Mucosa of rectum (tissue), 2 donors: ENCODE results near the gene MTUS2.
"Not testable (repeated sequence)": the region's sequence is repeated elsewhere in the genome, so short reads cannot be mapped to it uniquely, and the experiment has no call there.

Source experiments
- H3K27ac ChIP-seq, 2 donors: one replicate each; pipeline ENCODE4 v1.7.0; 2013; ENCODE audit warnings: inconsistent platforms in 2 of 2, low read depth in 2 of 2, low read length in 2 of 2
- H3K27me3 ChIP-seq, 2 donors: one replicate each; pipeline ENCODE4 v1.7.0; 2013; ENCODE audit warnings: low read length in 2 of 2; ENCODE audit not compliant: control insufficient read depth in 2 of 2, insufficient read depth in 2 of 2
- H3K36me3 ChIP-seq, 2 donors: one replicate each; pipeline ENCODE4 v1.7.0; 2013; ENCODE audit warnings: low read length in 2 of 2; ENCODE audit not compliant: control insufficient read depth in 2 of 2, insufficient read depth in 2 of 2
- H3K4me1 ChIP-seq, 2 donors: one replicate each; pipeline ENCODE4 v1.7.0; 2013; ENCODE audit warnings: low read length in 2 of 2, mild to moderate bottlenecking in 1 of 2; ENCODE audit not compliant: control insufficient read depth in 2 of 2, insufficient read depth in 2 of 2
- H3K4me3 ChIP-seq, 2 donors: one replicate each; pipeline ENCODE4 v1.7.0; 2013; ENCODE audit warnings: low read length in 2 of 2
- H3K9ac ChIP-seq, 2 donors: one replicate each; pipeline ENCODE4 v1.7.0; 2013; ENCODE audit warnings: low read length in 2 of 2, low read depth in 1 of 2, mild to moderate bottlenecking in 1 of 2
- H3K9me3 ChIP-seq, 2 donors: one replicate each; pipeline ENCODE4 v1.7.0; 2013; ENCODE audit warnings: low read length in 2 of 2; ENCODE audit not compliant: control insufficient read depth in 2 of 2
- donor health status: healthy.
- donor health status: Normal muscosa, but diverticular disease.

The MTUS2 gene

GRCh38 chr13:29187584-29187983, 367.4 kb downstream of the MTUS2 start:
- H3K9ac ChIP-seq: no peak overlapping the region
- H3K4me1 ChIP-seq: no peaks in the 10 kb centered on the region
- H3K36me3 ChIP-seq: no peaks in the 10 kb centered on the region
- no peaks in the 10 kb centered on the region for H3K27me3 ChIP-seq
- H3K4me3 ChIP-seq: no peak overlapping the region
- peaks cover 0 to 4% of the 10 kb centered on the region in 2 donors for H3K9me3 ChIP-seq
- H3K27ac ChIP-seq: no peak overlapping the region

GRCh38 chr13:29190298-29190697, 370.2 kb downstream of the MTUS2 start:
- Histone ChIP-seq H3K27ac (no peak overlapping the region), H3K4me1 (no peaks in the 10 kb centered on the region), H3K9ac (no peak overlapping the region), H3K36me3 (no peaks in the 10 kb centered on the region), H3K9me3 (peaks cover 0 to 4% of the 10 kb centered on the region in 2 donors), H3K27me3 (no peaks in the 10 kb centered on the region), H3K4me3 (no peak overlapping the region)

- H3K9me3 ChIP-seq: peaks cover 0 to 4% of the 10 kb centered on the region in 2 donors
- H3K27ac ChIP-seq: no peak overlapping the region
- no peak overlapping the region for H3K4me3 ChIP-seq
- no peak overlapping the region for H3K9ac ChIP-seq
- H3K4me1 ChIP-seq: no peaks in the 10 kb centered on the region
- no peaks in the 10 kb centered on the region for H3K36me3 ChIP-seq
- H3K27me3 ChIP-seq: no peaks in the 10 kb centered on the region
Measured at GRCh38 chr13:29193083-29193482, 372.9 kb downstream of the MTUS2 start.

- Histone ChIP-seq H3K4me1 (no peaks in the 10 kb centered on the region), H3K27me3 (no peaks in the 10 kb centered on the region), H3K27ac (no peak overlapping the region), H3K9me3 (peaks cover 0 to 4% of the 10 kb centered on the region in 2 donors), H3K9ac (no peak overlapping the region), H3K36me3 (no peaks in the 10 kb centered on the region), H3K4me3 (no peak overlapping the region)
Measured at GRCh38 chr13:29195456-29195855, 375.3 kb downstream of the MTUS2 start.

GRCh38 chr13:29196409-29197074, 376.4 kb downstream of the MTUS2 start:
- no peak overlapping the region for H3K9ac ChIP-seq
- H3K27ac ChIP-seq: no peak overlapping the region
- no peak overlapping the region for H3K4me3 ChIP-seq
- H3K4me1 ChIP-seq: no peaks in the 10 kb centered on the region
- no peaks in the 10 kb centered on the region for H3K27me3 ChIP-seq
- H3K9me3 ChIP-seq: no peaks in the 10 kb centered on the region
- no peaks in the 10 kb centered on the region for H3K36me3 ChIP-seq

- H3K27ac ChIP-seq, H3K4me1 ChIP-seq, H3K4me3 ChIP-seq, H3K36me3 ChIP-seq, H3K9me3 ChIP-seq, H3K9ac ChIP-seq, H3K27me3 ChIP-seq: not testable (repeated sequence)
Measured at GRCh38 chr13:29202753-29203152, 382.6 kb downstream of the MTUS2 start.

- Histone ChIP-seq H3K4me3 (no peak overlapping the region), H3K9ac (no peak overlapping the region), H3K9me3 (no peaks in the 10 kb centered on the region), H3K36me3 (no peaks in the 10 kb centered on the region), H3K4me1 (no peaks in the 10 kb centered on the region), H3K27me3 (no peaks in the 10 kb centered on the region), H3K27ac (no peak overlapping the region)
Measured at GRCh38 chr13:29204651-29205050, 384.5 kb downstream of the MTUS2 start.

- H3K27me3 ChIP-seq: no peaks in the 10 kb centered on the region
- no peaks in the 10 kb centered on the region for H3K36me3 ChIP-seq
- no peak overlapping the region for H3K27ac ChIP-seq
- H3K9me3 ChIP-seq: no peaks in the 10 kb centered on the region
- H3K4me1 ChIP-seq: no peaks in the 10 kb centered on the region
- H3K4me3 ChIP-seq: no peak overlapping the region
- no peak overlapping the region for H3K9ac ChIP-seq
Measured at GRCh38 chr13:29210676-29211075, 390.5 kb downstream of the MTUS2 start.

GRCh38 chr13:29211162-29211561, 391.0 kb downstream of the MTUS2 start:
- H3K36me3 ChIP-seq, H3K27me3 ChIP-seq, H3K9me3 ChIP-seq, H3K4me1 ChIP-seq, H3K9ac ChIP-seq, H3K4me3 ChIP-seq, H3K27ac ChIP-seq: not testable (repeated sequence)

GRCh38 chr13:29222458-29222857, 402.3 kb downstream of the MTUS2 start:
- H3K9me3 ChIP-seq: peaks cover 7 to 12% of the 10 kb centered on the region in 2 donors
- H3K9ac ChIP-seq: no peak overlapping the region
- H3K4me1 ChIP-seq: no peaks in the 10 kb centered on the region
- no peak overlapping the region for H3K4me3 ChIP-seq
- no peaks in the 10 kb centered on the region for H3K27me3 ChIP-seq
- H3K27ac ChIP-seq: no peak overlapping the region
- no peaks in the 10 kb centered on the region for H3K36me3 ChIP-seq

GRCh38 chr13:29224206-29224605, 404.1 kb downstream of the MTUS2 start:
- Histone ChIP-seq H3K9me3 (peaks cover 7 to 12% of the 10 kb centered on the region in 2 donors), H3K9ac (no peak overlapping the region), H3K27ac (no peak overlapping the region), H3K4me3 (no peak overlapping the region), H3K36me3 (no peaks in the 10 kb centered on the region), H3K27me3 (no peaks in the 10 kb centered on the region), H3K4me1 (no peaks in the 10 kb centered on the region)
